ENCODE results near the gene SPI1.

The SPI1 gene

GRCh38 chr11:47399860-47400767 is 21.8 kb upstream of the SPI1 start:
- H3K4me1 ChIP-seq (ENCODE audit: low read depth, poor library complexity, severe bottlenecking) = peaks cover 9% of the 10 kb centered on the region
- H3K4me3 ChIP-seq (IDR thresholded peaks at IDR 0.05; ENCODE audit: insufficient read depth, low read depth, low read length) = no peak overlapping the region
- H3K4me2 ChIP-seq = peak overlapping the region; percentile 76
- H4K20me1 ChIP-seq (ENCODE audit: insufficient read depth) = no peaks in the 10 kb centered on the region
- H3K79me2 ChIP-seq (ENCODE audit: insufficient read depth, low read depth) = no peaks in the 10 kb centered on the region
- peak overlapping the region; percentile 77 for H2AFZ ChIP-seq (ENCODE audit: low read depth)
- H3K27ac ChIP-seq = no peak overlapping the region
- no peaks in the 10 kb centered on the region for H3K27me3 ChIP-seq (ENCODE audit: insufficient read depth, low read depth)
- TF ChIP-seq, protein P1, sequence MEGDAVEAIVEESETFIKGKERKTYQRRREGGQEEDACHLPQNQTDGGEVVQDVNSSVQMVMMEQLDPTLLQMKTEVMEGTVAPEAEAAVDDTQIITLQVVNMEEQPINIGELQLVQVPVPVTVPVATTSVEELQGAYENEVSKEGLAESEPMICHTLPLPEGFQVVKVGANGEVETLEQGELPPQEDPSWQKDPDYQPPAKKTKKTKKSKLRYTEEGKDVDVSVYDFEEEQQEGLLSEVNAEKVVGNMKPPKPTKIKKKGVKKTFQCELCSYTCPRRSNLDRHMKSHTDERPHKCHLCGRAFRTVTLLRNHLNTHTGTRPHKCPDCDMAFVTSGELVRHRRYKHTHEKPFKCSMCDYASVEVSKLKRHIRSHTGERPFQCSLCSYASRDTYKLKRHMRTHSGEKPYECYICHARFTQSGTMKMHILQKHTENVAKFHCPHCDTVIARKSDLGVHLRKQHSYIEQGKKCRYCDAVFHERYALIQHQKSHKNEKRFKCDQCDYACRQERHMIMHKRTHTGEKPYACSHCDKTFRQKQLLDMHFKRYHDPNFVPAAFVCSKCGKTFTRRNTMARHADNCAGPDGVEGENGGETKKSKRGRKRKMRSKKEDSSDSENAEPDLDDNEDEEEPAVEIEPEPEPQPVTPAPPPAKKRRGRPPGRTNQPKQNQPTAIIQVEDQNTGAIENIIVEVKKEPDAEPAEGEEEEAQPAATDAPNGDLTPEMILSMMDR (conservative IDR thresholded peaks at IDR 0.05; ENCODE audit: low read depth, low read length) = no peak
- no peaks in the 10 kb centered on the region for H3K36me3 ChIP-seq (ENCODE audit: insufficient read depth)
- no peak overlapping the region for H3K9ac ChIP-seq

DNA sequence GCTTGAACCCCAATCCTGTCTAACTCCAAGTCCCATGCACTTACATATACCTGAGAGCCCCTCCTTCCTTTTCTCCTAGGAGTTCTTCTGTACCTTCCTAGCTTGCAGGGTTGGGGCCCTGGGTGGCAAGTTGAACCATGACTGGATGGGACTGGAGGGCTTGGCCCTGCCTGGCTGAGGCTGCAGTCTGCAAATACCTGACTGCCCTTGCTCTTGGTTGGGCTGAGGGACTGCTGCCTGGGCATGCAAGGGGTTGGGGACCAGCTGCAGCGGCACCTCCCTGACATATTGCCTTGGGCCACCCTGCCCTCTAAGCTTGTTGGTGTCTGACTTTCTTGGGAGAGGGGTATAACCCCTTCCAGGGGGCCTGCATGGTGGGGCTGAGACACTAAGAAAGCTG is 20.2 kb upstream of the SPI1 start:
- TF ChIP-seq, protein P1 (conservative IDR thresholded peaks at IDR 0.05; ENCODE audit: low read depth, low read length) = no peak
- H3K4me3 ChIP-seq (IDR thresholded peaks at IDR 0.05; ENCODE audit: insufficient read depth, low read depth, low read length) = no peak overlapping the region
- no peaks in the 10 kb centered on the region for H3K79me2 ChIP-seq (ENCODE audit: insufficient read depth, low read depth)
- no peak overlapping the region for H2AFZ ChIP-seq (ENCODE audit: low read depth)
- no peak overlapping the region for H3K27ac ChIP-seq
- H3K9ac ChIP-seq = no peak overlapping the region
- no peaks in the 10 kb centered on the region for H4K20me1 ChIP-seq (ENCODE audit: insufficient read depth)
- H3K36me3 ChIP-seq (ENCODE audit: insufficient read depth) = no peaks in the 10 kb centered on the region
- no peak overlapping the region for H3K4me2 ChIP-seq
- peaks cover 16% of the 10 kb centered on the region for H3K4me1 ChIP-seq (ENCODE audit: low read depth, poor library complexity, severe bottlenecking)
- no peaks in the 10 kb centered on the region for H3K27me3 ChIP-seq (ENCODE audit: insufficient read depth, low read depth)

DNA sequence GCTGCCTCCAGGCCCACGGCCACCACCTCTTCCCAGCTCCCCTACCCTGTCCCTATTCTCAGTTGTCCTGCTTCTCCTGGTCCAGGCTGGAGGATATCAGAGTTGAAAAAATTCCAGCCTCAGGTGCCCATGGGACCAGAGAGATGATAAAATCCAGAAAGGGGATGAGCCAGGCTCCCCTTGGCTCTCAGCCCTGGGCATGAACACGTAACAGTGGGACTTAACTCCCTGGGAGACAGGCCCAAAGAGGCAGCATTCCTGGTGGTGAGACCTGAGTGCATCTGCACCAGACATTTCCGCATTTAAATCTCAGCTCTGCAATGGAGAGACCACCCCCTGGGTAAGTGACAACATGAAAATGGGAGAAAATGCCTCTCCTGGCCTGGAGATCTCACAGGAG is 19.7 kb upstream of the SPI1 start:
- H3K36me3 ChIP-seq (ENCODE audit: insufficient read depth) = no peaks in the 10 kb centered on the region
- H3K27me3 ChIP-seq (ENCODE audit: insufficient read depth, low read depth) = no peaks in the 10 kb centered on the region
- H3K4me1 ChIP-seq (ENCODE audit: low read depth, poor library complexity, severe bottlenecking) = peaks cover 22% of the 10 kb centered on the region
- no peak overlapping the region for H3K4me2 ChIP-seq
- no peak overlapping the region for H3K4me3 ChIP-seq (IDR thresholded peaks at IDR 0.05; ENCODE audit: insufficient read depth, low read depth, low read length)
- no peak overlapping the region for H3K9ac ChIP-seq
- H3K27ac ChIP-seq = no peak overlapping the region
- no peaks in the 10 kb centered on the region for H3K79me2 ChIP-seq (ENCODE audit: insufficient read depth, low read depth)
- H4K20me1 ChIP-seq (ENCODE audit: insufficient read depth) = no peaks in the 10 kb centered on the region
- TF ChIP-seq, protein P1 (conservative IDR thresholded peaks at IDR 0.05; ENCODE audit: low read depth, low read length) = no peak
- no peak overlapping the region for H2AFZ ChIP-seq (ENCODE audit: low read depth)

- Histone ChIP-seq H3K79me2 (ENCODE audit: insufficient read depth, low read depth) (no peaks in the 10 kb centered on the region), H3K36me3 (ENCODE audit: insufficient read depth) (no peaks in the 10 kb centered on the region), H2AFZ (ENCODE audit: low read depth) (no peak overlapping the region), H4K20me1 (ENCODE audit: insufficient read depth) (no peaks in the 10 kb centered on the region), H3K4me3 (IDR thresholded peaks at IDR 0.05; ENCODE audit: insufficient read depth, low read depth, low read length) (no peak overlapping the region), H3K27ac (no peak overlapping the region), H3K9ac (no peak overlapping the region), H3K27me3 (ENCODE audit: insufficient read depth, low read depth) (no peaks in the 10 kb centered on the region), H3K4me1 (ENCODE audit: low read depth, poor library complexity, severe bottlenecking) (peaks cover 29% of the 10 kb centered on the region), H3K4me2 (no peak overlapping the region)
- TF ChIP-seq, protein P1 (conservative IDR thresholded peaks at IDR 0.05; ENCODE audit: low read depth, low read length) = no peak
Measured at GRCh38 chr11:47396049-47396320, 17.6 kb upstream of the SPI1 start.

Data from KMS-11 (cell line).